HG02840 (cell line): Measurements from ENCODE around the gene ANO5.

Experiments
- ATAC-seq: cut with Tn5 transposase; IDR thresholded peaks from one replicate; pipeline ENCODE4 v1.9.1; 2021; ENCODE audit warnings: mild to moderate bottlenecking, moderate library complexity, moderate number of reproducible peaks; ENCODE audit not compliant: unreplicated experiment, low FRiP score

ANO5 gene

GRCh38 chr11:22317656-22318055 is 124.8 kb downstream of the ANO5 start:
- ATAC-seq = no peak

GRCh38 chr11:22331771-22332170 is 138.9 kb downstream of the ANO5 start:
- ATAC-seq = no peak
